Measurements from ENCODE around the gene CCRL2.

Gene CCRL2

GRCh38 chr3:46406788-46407611 is at the start of gene CCRL2, which contains the start of gene CCR5AS:
CCRL2 (plus strand) TSS chr3:46407259; CDS start chr3:46408080, 821 bp downstream.
CCR5AS (minus strand) TSS chr3:46407066.
- DNase-seq, result peak; percentile 70

GRCh38 chr3:46358466-46358865 is 48.6 kb upstream of the CCRL2 start:
- no peak for DNase-seq

- peak; percentile 67 for DNase-seq
Measured at GRCh38 chr3:46359733-46360493, 47.1 kb upstream of the CCRL2 start.

- peak; percentile 63 for DNase-seq
Measured at GRCh38 chr3:46360907-46361306, 46.2 kb upstream of the CCRL2 start.

- peak; percentile 97 for DNase-seq
Measured at GRCh38 chr3:46361408-46362283, 45.4 kb upstream of the CCRL2 start.

- DNase-seq, result no peak
Measured at GRCh38 chr3:46365041-46365440, 42.0 kb upstream of the CCRL2 start.

- no peak for DNase-seq
Measured at GRCh38 chr3:46365737-46366524, 41.1 kb upstream of the CCRL2 start.

- DNase-seq, result no peak
Measured at GRCh38 chr3:46367811-46368210, 39.2 kb upstream of the CCRL2 start.

- peak; percentile 97 for DNase-seq
Measured at GRCh38 chr3:46368569-46368968, 38.5 kb upstream of the CCRL2 start.

GRCh38 chr3:46369151-46369550 is 37.9 kb upstream of the CCRL2 start:
- DNase-seq, result no peak

- DNase-seq, result no peak
Measured at GRCh38 chr3:46369675-46370132, 37.4 kb upstream of the CCRL2 start.

GRCh38 chr3:46370839-46371518 is 36.1 kb upstream of the CCRL2 start, which contains the start of gene CCR5:
CCR5 (plus strand) TSS chr3:46370946; CDS start chr3:46372903, 1,957 bp downstream.
- DNase-seq, result peak; percentile 21

- DNase-seq, result no peak
Measured at GRCh38 chr3:46371519-46372340, 35.3 kb upstream of the CCRL2 start.

GRCh38 chr3:46372492-46373359 is 34.3 kb upstream of the CCRL2 start:
- peak; percentile 59 for DNase-seq

- no peak for DNase-seq
Measured at GRCh38 chr3:46374755-46375154, 32.3 kb upstream of the CCRL2 start.

GRCh38 chr3:46375218-46375617 is 31.8 kb upstream of the CCRL2 start:
- no peak for DNase-seq

- DNase-seq, result no peak
Measured at GRCh38 chr3:46375814-46376213, 31.2 kb upstream of the CCRL2 start.

GRCh38 chr3:46378426-46378942 is 28.6 kb upstream of the CCRL2 start:
- DNase-seq, result peak; percentile 70
